Urinary bladder (tissue), 4 donors: Measurements from ENCODE around the gene RPS6KA3. TPM values are rescaled to one million over a fixed set of nuclear protein-coding genes. Genes with fewer than 3 reads are reported as not detected.

Experiments
- DNase-seq: peaks from one replicate; pipeline ENCODE4 v3.0.0-alpha.2; 2015; ENCODE audit errors: extremely low spot score
- H3K27ac ChIP-seq: one replicate; pipeline ENCODE4 v1.5.1; 2013; ENCODE audit warnings: low read depth, mild to moderate bottlenecking, moderate library complexity
- H3K36me3 ChIP-seq: one replicate; pipeline ENCODE4 v1.6.1; 2013; ENCODE audit warnings: mild to moderate bottlenecking, moderate library complexity; ENCODE audit not compliant: insufficient read depth
- H3K4me1 ChIP-seq: one replicate; pipeline ENCODE4 v1.6.1; 2013; ENCODE audit warnings: mild to moderate bottlenecking, moderate library complexity; ENCODE audit not compliant: insufficient read depth
- H3K4me3 ChIP-seq: one replicate; pipeline ENCODE4 v1.5.1; 2013; ENCODE audit warnings: low read depth, low read length
- WGBS: extraction: QIAGEN DNeasy Blood & Tissue Kit; methylation state at CpG from one replicate; pipeline ENCODE4 v1.1.7; 2013; 5-methylcytosine and 5-hydroxymethylcytosine counted together
- polyA plus RNA-seq: library from polyadenylated mRNA; stranded (reverse); fragments of 200-250 nt; gene quantifications from one replicate; pipeline ENCODE4 v1.2.3, GENCODE V29; 2013
- total RNA-seq: library from RNA; depleted of rRNA; stranded (reverse); fragments of >200 nt; gene quantifications from one replicate; pipeline ENCODE4 v1.2.3, GENCODE V29; 2014
- donor health status: healthy with polysubstance abuse.
- donor health status: healthy.

RPS6KA3 gene
- total and polyA plus RNA-seq, 2 donors = 20.2 to 65.8 TPM

DNA sequence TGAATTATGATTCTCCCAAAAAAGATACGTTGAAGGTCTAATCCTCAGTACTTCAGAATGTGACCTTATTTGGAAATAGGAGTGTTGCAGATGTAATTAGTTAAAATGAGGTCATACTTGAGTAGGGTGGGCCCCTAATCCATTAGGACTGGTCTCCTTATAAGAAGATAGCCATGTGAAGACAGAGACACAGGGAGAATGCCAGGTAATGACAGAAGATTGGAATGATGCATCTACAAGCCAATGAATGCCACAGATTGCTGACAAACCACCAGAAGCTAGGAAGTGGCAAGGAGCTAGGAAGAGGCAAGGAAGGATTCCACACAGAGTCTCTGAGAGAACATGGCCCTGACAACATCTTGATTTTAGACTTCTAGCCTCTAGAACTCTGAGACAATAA is 7.4 kb upstream of the RPS6KA3 start:
- Histone ChIP-seq H3K36me3 (no peaks in the 10 kb centered on the region), H3K27ac (no peak overlapping the region), H3K4me1 (no peaks in the 10 kb centered on the region), H3K4me3 (no peak overlapping the region)
- DNase-seq = no peak
- 54% methylated on average over 1 of the region's 1 CpG for WGBS

DNA sequence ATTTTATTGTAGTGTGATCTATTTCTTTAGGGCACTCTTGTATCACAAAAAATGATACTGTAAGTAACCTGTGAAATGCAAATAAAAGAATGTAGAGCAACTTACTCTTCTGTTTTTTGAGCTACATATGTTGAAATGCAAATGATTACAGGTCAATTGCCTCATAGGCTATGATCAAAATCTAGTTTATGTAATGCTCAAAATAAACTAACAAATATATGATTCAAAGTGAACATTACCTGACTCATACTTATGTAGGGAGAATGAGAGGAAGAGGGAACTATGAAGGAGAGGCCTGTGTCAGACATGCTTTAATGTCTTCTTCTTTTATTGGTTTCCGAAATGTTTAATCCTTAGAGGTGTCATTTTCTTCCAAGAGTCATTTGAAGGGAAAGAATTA is 5.0 kb upstream of the RPS6KA3 start:
- WGBS = 79% methylated on average over 1 of the region's 1 CpG

GRCh38 chrX:20271186-20271585 is 4.5 kb upstream of the RPS6KA3 start:
- H3K4me1 ChIP-seq = no peaks in the 10 kb centered on the region
- WGBS = 28% methylated on average over 1 of the region's 1 CpG
- no peak for DNase-seq

More for the DNA sequence above, 5.0 kb upstream of the RPS6KA3 start:
- no peak overlapping the region for H3K27ac ChIP-seq
- DNase-seq = no peak
- H3K4me1 ChIP-seq = no peaks in the 10 kb centered on the region
- H3K4me3 ChIP-seq = no peak overlapping the region
- no peaks in the 10 kb centered on the region for H3K36me3 ChIP-seq

GRCh38 chrX:20270562-20270890 is 3.8 kb upstream of the RPS6KA3 start:
- H3K4me3 ChIP-seq = no peak overlapping the region
- no peaks in the 10 kb centered on the region for H3K36me3 ChIP-seq
- no peak overlapping the region for H3K27ac ChIP-seq
- H3K4me1 ChIP-seq = no peaks in the 10 kb centered on the region
- 66% methylated on average over 1 of the region's 1 CpG for WGBS
- DNase-seq = no peak

More at GRCh38 chrX:20271186-20271585, 4.5 kb upstream of the RPS6KA3 start:
- Histone ChIP-seq H3K27ac (no peak overlapping the region), H3K4me3 (no peak overlapping the region), H3K36me3 (no peaks in the 10 kb centered on the region)

DNA sequence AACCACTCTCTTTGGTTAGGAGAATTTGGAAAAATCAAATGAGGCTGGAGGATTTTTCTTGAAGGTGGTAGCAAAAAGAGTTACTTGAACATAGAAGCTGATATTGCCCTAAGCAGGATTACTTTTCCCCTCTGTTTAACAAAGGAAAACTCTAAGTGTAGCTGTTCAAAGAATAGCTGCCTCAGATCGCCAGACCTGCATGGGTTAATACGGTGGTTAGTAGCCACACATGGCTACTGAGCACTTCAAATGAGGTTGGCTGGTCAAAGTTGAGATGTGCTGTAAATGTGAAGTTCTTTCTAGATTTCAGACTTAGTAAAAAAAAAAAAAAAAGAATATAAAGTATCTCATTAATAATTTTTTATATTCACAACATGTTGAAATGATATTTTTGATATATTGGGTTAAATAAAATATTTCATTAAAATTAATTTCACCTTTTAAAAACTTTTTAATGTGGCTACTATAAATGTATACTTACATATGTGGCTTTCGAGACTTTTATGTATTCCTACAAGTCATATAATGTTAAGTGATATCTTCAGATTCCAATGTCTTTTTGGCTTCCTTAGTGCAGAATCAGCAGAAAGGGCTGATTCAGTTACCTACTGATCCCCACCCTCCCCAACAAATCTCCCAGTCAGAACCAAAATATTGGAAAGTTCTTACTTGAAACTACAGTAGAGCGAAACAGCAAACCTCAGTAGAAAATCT is 3.3 kb upstream of the RPS6KA3 start:
- H3K36me3 ChIP-seq = no peaks in the 10 kb centered on the region
- no peak for DNase-seq
- no peak overlapping the region for H3K27ac ChIP-seq
- H3K4me1 ChIP-seq = no peaks in the 10 kb centered on the region
- WGBS = 81% methylated on average over 4 of the region's 4 CpGs
- H3K4me3 ChIP-seq = no peak overlapping the region

DNA sequence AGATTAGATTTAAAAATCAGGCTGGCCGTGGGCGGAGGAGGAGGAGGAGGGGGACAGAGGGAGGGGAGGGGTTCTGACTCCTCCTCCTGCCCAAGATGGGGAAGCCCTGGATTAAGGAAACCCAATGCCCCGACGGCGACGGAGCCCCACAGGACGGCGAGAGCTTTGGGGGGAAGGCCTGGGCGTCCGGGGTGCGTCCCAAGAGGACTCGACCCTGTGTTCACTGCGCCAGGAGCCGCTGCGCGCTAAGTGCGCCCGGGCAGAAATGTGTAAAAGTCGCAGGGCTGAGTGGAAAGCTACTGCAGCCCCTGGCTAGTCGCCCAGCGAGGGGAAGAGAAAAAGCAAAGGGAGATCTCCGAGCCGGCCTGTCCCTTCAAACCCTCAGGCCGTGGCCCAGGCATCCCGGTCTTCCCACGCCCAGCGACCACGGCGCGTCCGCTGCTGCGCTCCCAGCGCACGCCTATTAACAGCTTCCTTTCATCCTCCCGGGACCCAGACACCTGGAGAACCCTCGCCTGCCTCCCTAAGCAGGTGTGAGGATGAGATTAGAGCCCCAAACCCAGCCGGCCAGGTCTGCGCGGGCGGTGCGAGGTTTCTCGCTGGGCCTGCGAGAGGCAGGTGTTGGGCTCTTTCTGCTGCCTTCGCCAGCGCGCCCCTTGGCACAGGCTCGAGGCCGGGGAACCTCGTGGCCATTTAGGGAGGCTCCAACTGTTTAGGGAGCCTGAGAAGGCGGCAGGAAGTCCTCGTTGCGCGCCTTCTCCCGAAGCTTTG is 1.4 kb upstream of the RPS6KA3 start:
- Histone ChIP-seq H3K27ac (peak overlapping the region; percentile 60), H3K4me3 (peak overlapping the region; percentile 78), H3K4me1 (no peaks in the 10 kb centered on the region), H3K36me3 (no peaks in the 10 kb centered on the region)
- DNase-seq = no peak
- WGBS = 10% methylated on average over 54 of the region's 54 CpGs

DNA sequence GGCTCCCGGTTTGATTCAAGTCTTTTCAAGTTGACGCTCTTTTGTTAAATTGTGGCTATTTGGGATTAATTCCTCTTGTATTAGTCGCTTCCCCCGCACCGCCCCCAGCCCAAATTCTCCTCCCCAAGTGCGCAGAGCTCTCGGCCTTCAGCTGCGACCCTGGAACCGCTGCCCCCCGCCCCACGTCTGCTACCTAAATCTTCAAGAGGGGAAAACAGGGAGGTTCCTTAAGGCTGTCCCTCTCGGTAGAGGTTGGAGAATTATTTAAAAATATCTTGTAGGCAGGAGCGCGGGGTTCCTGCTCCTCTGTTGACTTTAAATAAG is 860 bp upstream of the RPS6KA3 start:
- 0% methylated on average over 14 of the region's 14 CpGs for WGBS
- H3K36me3 ChIP-seq = no peaks in the 10 kb centered on the region
- no peak for DNase-seq

GRCh38 chrX:20265726-20266681 is 705 bp downstream of the RPS6KA3 start:
- Histone ChIP-seq H3K4me1 (no peaks in the 10 kb centered on the region), H3K36me3 (no peaks in the 10 kb centered on the region), H3K4me3 (peak overlapping the region; percentile 78), H3K27ac (peak overlapping the region; percentile 84)
- DNase-seq = no peak
- under 1% methylated on average over 71 of the region's 75 CpGs for WGBS

More for the DNA sequence above, 860 bp upstream of the RPS6KA3 start:
- Histone ChIP-seq H3K27ac (no peak overlapping the region), H3K4me3 (peak overlapping the region; percentile 78), H3K4me1 (no peaks in the 10 kb centered on the region)

GRCh38 chrX:20265221-20265725 is 1.4 kb downstream of the RPS6KA3 start:
- no peak for DNase-seq
- H3K27ac ChIP-seq = peak overlapping the region; percentile 84
- peak overlapping the region; percentile 78 for H3K4me3 ChIP-seq
- no peaks in the 10 kb centered on the region for H3K4me1 ChIP-seq
- no peaks in the 10 kb centered on the region for H3K36me3 ChIP-seq
- 0% methylated on average over 26 of the region's 26 CpGs for WGBS

DNA sequence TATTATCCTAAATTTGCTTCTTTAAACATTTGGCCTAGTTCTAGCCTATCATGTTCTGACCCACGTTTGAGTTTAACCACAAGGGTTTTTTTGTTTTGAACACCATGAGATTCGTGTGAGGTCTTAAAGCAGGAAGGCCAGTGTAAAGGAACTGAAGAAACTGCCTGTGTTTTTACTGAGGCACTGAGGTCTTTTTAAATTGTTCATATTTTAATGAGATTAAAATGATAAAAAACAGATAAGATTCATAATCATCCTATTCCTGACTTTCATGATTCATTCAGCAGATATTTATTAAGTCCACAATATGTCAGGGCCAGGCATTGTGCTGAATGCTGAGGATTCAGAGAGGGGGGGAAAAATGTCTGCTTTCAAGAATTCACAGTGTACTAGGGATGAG is 3.2 kb downstream of the RPS6KA3 start:
- Histone ChIP-seq H3K27ac (no peak overlapping the region), H3K36me3 (no peaks in the 10 kb centered on the region), H3K4me3 (no peak overlapping the region), H3K4me1 (no peaks in the 10 kb centered on the region)
- WGBS = 6% methylated on average over 2 of the region's 2 CpGs
- no peak for DNase-seq

DNA sequence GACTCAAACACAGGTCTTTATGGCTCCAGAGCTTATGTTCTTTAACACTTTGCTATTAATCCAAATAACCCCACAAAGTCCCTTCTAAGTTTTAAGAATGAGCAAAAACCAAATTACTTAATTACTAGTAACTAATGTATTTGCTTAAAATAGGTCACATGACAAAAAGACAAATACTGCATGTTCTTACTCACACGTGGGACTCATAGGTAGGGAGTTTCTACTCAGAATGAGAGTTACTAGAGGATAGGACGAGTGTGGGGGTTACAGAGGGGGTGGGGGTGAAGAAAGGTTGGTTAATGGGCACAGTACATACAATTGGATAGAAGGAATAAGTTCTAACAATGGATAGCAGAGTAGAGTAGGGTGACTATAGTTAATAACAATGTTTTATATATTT is 5.8 kb downstream of the RPS6KA3 start:
- Histone ChIP-seq H3K4me3 (no peak overlapping the region), H3K4me1 (no peaks in the 10 kb centered on the region), H3K36me3 (no peaks in the 10 kb centered on the region), H3K27ac (no peak overlapping the region)
- DNase-seq = no peak
- WGBS = 67% methylated on average over 2 of the region's 2 CpGs

- H3K4me1 ChIP-seq = no peaks in the 10 kb centered on the region
- WGBS = 68% methylated on average over 4 of the region's 4 CpGs
- no peak overlapping the region for H3K27ac ChIP-seq
- H3K4me3 ChIP-seq = no peak overlapping the region
- DNase-seq = no peak
- no peaks in the 10 kb centered on the region for H3K36me3 ChIP-seq
These were observed 11.9 kb downstream of the RPS6KA3 start for GRCh38 chrX:20254712-20255299.

DNA sequence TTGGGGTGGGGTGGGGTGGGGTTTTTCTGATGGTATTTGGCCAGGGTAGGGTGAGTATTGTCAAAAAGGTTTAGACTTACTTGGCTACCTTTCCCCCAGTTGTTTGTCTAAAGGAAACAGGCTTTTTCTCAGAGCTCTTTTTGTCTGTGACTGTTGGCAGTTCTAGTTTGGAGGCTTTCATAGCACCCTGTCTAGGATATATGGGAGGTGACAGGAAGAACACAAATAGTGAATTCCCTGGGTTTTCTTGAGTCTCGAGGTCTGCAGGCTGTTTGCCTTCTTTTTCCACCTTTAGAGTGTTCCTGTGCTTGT is 13.5 kb downstream of the RPS6KA3 start:
- 38% methylated on average over 1 of the region's 1 CpG for WGBS
- H3K4me3 ChIP-seq = no peak overlapping the region
- DNase-seq = no peak
- no peaks in the 10 kb centered on the region for H3K36me3 ChIP-seq
- no peaks in the 10 kb centered on the region for H3K4me1 ChIP-seq
- H3K27ac ChIP-seq = no peak overlapping the region
